CD14-positive monocyte (primary cell): ENCODE data around the gene B4GALT2. TPM values are rescaled to one million over a fixed set of nuclear protein-coding genes. Genes with fewer than 3 reads are reported as not detected.

Experiments used
- DNase-seq, 3 donors: peaks; one replicate each; pipeline ENCODE4 v3.0.0-alpha.2; 2011 to 2022
- H2AFZ ChIP-seq: 2 replicates; pipeline ENCODE4 v1.6.0; 2012; ENCODE audit warnings: mild to moderate bottlenecking, low read depth, low read length, inconsistent platforms; ENCODE audit not compliant: insufficient read depth, poor library complexity, severe bottlenecking
- H3K27ac ChIP-seq, 2 donors: 1 replicate in 1 of 2; 2 replicates in 1 of 2; pipeline ENCODE4 v1.5.1; 2012 to 2013; ENCODE audit warnings: low read length in 2 of 2, control low read depth in 1 of 2, inconsistent platforms in 1 of 2, low read depth in 1 of 2, mild to moderate bottlenecking in 1 of 2
- H3K27me3 ChIP-seq, 2 donors: one replicate each; pipeline versions ENCODE4 v1.6.0 to v1.6.1; 2011 to 2013; ENCODE audit warnings: low read length in 2 of 2; ENCODE audit not compliant: control insufficient read depth in 2 of 2, insufficient read depth in 2 of 2
- H3K36me3 ChIP-seq, 2 donors: replicated peaks in 1 of 2; 1 replicate in 1 of 2; 2 replicates in 1 of 2; pipeline versions ENCODE4 v1.5.1 to v1.6.1; 2012 to 2013; ENCODE audit warnings: low read length in 2 of 2, control low read depth in 1 of 2, inconsistent platforms in 1 of 2, mild to moderate bottlenecking in 1 of 2; ENCODE audit not compliant: insufficient read depth in 2 of 2, control insufficient read depth in 1 of 2
- H3K4me1 ChIP-seq, 2 donors: 1 replicate in 1 of 2; 2 replicates in 1 of 2; pipeline versions ENCODE4 v1.5.1 to v1.6.1; 2012 to 2013; ENCODE audit warnings: low read length in 2 of 2, control low read depth in 1 of 2, inconsistent platforms in 1 of 2, mild to moderate bottlenecking in 1 of 2, moderate library complexity in 1 of 2; ENCODE audit not compliant: insufficient read depth in 2 of 2, control insufficient read depth in 1 of 2
- H3K4me2 ChIP-seq: replicated peaks from 2 replicates; pipeline ENCODE3; 2012; ENCODE audit warnings: low read length, moderate library complexity, mild to moderate bottlenecking; ENCODE audit not compliant: poor library complexity, severe bottlenecking; ENCODE audit errors: extremely low read depth
- H3K4me3 ChIP-seq, 3 experiments: fragments of 200-600 bp in 1 of 3; sonication (generic) in 1 of 3; replicated peaks in 1 of 3; 1 replicate in 2 of 3; 2 replicates in 1 of 3; pipeline ENCODE4 v1.5.1; 2011 to 2013; ENCODE audit warnings: low read length in 3 of 3, mild to moderate bottlenecking in 3 of 3, control low read depth in 2 of 3, low read depth in 2 of 3, inconsistent platforms in 1 of 3, moderate library complexity in 1 of 3
- H3K79me2 ChIP-seq: 2 replicates; pipeline ENCODE4 v1.6.0; 2012; ENCODE audit warnings: mild to moderate bottlenecking, control low read depth, inconsistent platforms, low read length, moderate library complexity; ENCODE audit not compliant: insufficient read depth
- H3K9ac ChIP-seq: 2 replicates; pipeline ENCODE4 v1.6.0; 2017; ENCODE audit warnings: low read length, mild to moderate bottlenecking; ENCODE audit not compliant: insufficient read depth, poor library complexity, severe bottlenecking
- H3K9me3 ChIP-seq, 2 donors: replicated peaks in 1 of 2; 1 replicate in 1 of 2; 2 replicates in 1 of 2; pipeline versions ENCODE4 v1.5.1 to v1.6.1; 2012 to 2013; ENCODE audit warnings: low read length in 2 of 2, control low read depth in 1 of 2; ENCODE audit not compliant: control insufficient read depth in 1 of 2, insufficient read depth in 1 of 2
- H4K20me1 ChIP-seq: 2 replicates; pipeline ENCODE4 v1.6.0; 2012; ENCODE audit warnings: mild to moderate bottlenecking, low read length, control low read depth, moderate library complexity; ENCODE audit not compliant: insufficient read depth
- H3K27ac Mint-ChIP-seq, 7 donors: one replicate each; pipeline ENCODE4 v1.8.0; 2020; ENCODE audit warnings: mild to moderate bottlenecking in 7 of 7, mixed read lengths in 7 of 7, moderate library complexity in 6 of 7, inconsistent platforms in 2 of 7
- H3K27me3 Mint-ChIP-seq, 3 donors: one replicate each; pipeline ENCODE4 v1.8.0; 2021 to 2022; ENCODE audit warnings: low read depth in 3 of 3, mild to moderate bottlenecking in 3 of 3, mixed read lengths in 3 of 3, moderate library complexity in 3 of 3, inconsistent platforms in 1 of 3
- H3K36me3 Mint-ChIP-seq, 2 donors: one replicate each; pipeline ENCODE4 v1.8.0; 2020; ENCODE audit warnings: mixed read lengths in 2 of 2, inconsistent platforms in 1 of 2, mild to moderate bottlenecking in 1 of 2
- H3K4me1 Mint-ChIP-seq: one replicate; pipeline ENCODE4 v1.8.0; 2020; ENCODE audit warnings: mild to moderate bottlenecking, mixed read lengths
- H3K4me3 Mint-ChIP-seq, 2 donors: one replicate each; pipeline ENCODE4 v1.8.0; 2020; ENCODE audit warnings: mild to moderate bottlenecking in 2 of 2, mixed read lengths in 2 of 2, moderate library complexity in 1 of 2
- H3K9me3 Mint-ChIP-seq, 7 donors: one replicate each; pipeline ENCODE4 v1.8.0; 2020 to 2022; ENCODE audit warnings: mixed read lengths in 7 of 7, mild to moderate bottlenecking in 6 of 7, moderate library complexity in 6 of 7, inconsistent platforms in 2 of 7
- CTCF ChIP-seq: fragments of 200-600 bp; IDR thresholded peaks from one replicate; pipeline ENCODE4 v1.8.0; 2022; ENCODE audit warnings: antibody characterized with exemption, mild to moderate bottlenecking
- WGBS: methylation state at CpG from one replicate; pipeline ENCODE4 v1.1.5; 2013; ENCODE audit warnings: missing lambda C conversion rate; ENCODE audit not compliant: insufficient coverage; 5-methylcytosine and 5-hydroxymethylcytosine counted together
- intact Hi-C, 2 donors: fragments of 100-400 bp; cut with micrococcal nuclease; formaldehyde crosslinking; loops; one replicate each; pipeline versions ENCODE4 v1.15.0 to v1.15.1; 2023
- polyA plus RNA-seq, 3 donors: library from polyadenylated mRNA; depleted of rRNA in 1 of 3; unstranded in 2 of 3; stranded (reverse) in 1 of 3; fragments of 300-500 nt in 2 of 3; fragments of >200 nt in 1 of 3; fragmentation: Illumina TruSeq in 2 of 3; gene quantifications; 1 replicate in 2 of 3; 2 replicates in 1 of 3; pipeline ENCODE4 v1.2.3, GENCODE V29; 2012 to 2021

The B4GALT2 gene
- polyA plus RNA-seq, 3 donors = 0.30 to 0.35 TPM; not detected in 1

DNA sequence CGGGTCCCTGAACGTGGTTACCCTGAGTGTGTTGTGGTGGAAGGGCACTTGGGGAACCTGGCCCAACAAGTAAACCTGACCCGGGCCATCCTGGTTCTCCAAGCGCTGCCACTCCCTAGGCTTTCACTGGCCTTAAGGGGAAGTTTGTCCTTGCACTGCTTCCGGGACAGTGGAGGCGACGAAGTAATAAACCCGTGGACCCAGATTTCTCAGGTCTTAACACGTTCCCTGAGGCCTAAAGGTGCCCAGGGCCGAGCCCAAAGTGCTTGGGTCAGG lies 12.1 kb downstream of the B4GALT2 start:
- Histone ChIP-seq H2AFZ (peak overlapping the region; percentile 90), H3K4me1 (peaks cover 13 to 19% of the 10 kb centered on the region in 2 donors), H3K4me2 (peak overlapping the region; percentile 93), H3K36me3 (no peaks in the 10 kb centered on the region), H3K9ac (peak overlapping the region; percentile 64), H3K27me3 (no peaks in the 10 kb centered on the region), H3K4me3 (peak overlapping the region; percentile 49 to 92 (median 67)), H3K79me2 (no peaks in the 10 kb centered on the region), H4K20me1 (no peaks in the 10 kb centered on the region), H3K27ac (peak overlapping the region; percentile 56 to 82), H3K9me3 (no peaks in the 10 kb centered on the region)
- intact Hi-C loops = no loop called here
- no peak for TF ChIP-seq CTCF
- WGBS = 0% methylated on average over 10 of the region's 10 CpGs
- Mint-ChIP-seq H3K4me1 (peaks cover 18% of the 10 kb centered on the region), H3K27ac (peak overlapping the region; percentile 81 to 96 (median 92)), H3K9me3 (peaks cover 0 to 2% (median 0%) of the 10 kb centered on the region in 7 donors), H3K4me3 (peak overlapping the region; percentile 96), H3K36me3 (no peaks in the 10 kb centered on the region), H3K27me3 (peaks cover 2 to 10% (median 8%) of the 10 kb centered on the region in 3 donors)
- no peak for DNase-seq

DNA sequence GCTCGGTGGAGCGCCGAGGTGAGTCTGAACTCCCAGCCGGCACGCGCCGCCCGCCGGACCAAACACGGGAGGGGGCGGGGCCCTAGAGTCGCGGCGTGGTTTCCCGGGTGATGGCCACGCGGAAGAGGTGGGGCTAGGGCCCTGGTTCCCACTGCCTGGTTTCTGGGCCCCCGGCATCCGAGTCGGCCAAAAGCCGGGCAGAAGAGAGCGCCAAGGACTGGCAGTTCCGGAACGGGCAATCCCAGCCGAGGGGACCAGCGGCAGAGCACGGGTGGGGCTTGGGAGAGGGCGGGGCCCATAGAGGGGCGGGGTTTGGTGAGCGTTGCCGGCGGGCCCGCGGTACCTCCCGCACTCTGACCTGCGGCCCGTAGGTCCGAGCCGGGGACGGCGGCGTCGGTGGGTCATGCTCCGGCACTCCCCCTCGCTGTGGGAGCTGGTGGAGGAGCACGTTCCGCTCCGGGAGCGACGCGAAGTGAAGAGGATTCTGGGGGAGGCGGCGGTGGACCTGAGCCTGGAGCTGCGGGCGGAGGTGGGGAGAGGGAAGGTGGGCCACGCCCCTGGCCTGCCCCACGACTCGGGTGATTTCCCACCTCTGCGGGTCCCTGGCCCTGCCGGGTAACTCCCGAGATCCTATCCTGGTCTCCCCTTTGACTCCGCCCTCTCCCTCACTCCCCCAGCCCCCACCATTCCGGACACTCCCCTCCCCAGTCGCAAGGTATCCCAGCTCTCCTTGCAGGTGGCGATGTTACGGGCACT lies 12.6 kb downstream of the B4GALT2 start, which contains the start of gene CCDC24:
Gene CCDC24 (plus strand): TSS at position 124 of the 756 bp plus-strand sequence. CDS start 280 bp downstream, at position 404.
- peaks cover 13 to 19% of the 10 kb centered on the region in 2 donors for H3K4me1 ChIP-seq
- H3K4me1 Mint-ChIP-seq = peaks cover 18% of the 10 kb centered on the region

More for the DNA sequence above, 12.6 kb downstream of the B4GALT2 start, which contains the start of gene CCDC24:
- Histone ChIP-seq H2AFZ (peak within 1 kb of the TSS; percentile 90), H3K79me2 (no peaks in the 10 kb centered on the region), H3K9me3 (no peaks in the 10 kb centered on the region), H3K36me3 (no peaks in the 10 kb centered on the region), H3K4me2 (peak within 1 kb of the TSS; percentile 93), H3K27me3 (no peaks in the 10 kb centered on the region), H4K20me1 (no peaks in the 10 kb centered on the region), H3K27ac (peak within 1 kb of the TSS; percentile 56 to 82), H3K9ac (peak within 1 kb of the TSS; percentile 64), H3K4me3 (peak within 1 kb of the TSS; percentile 49 to 92 (median 67))
- H3K4me3 Mint-ChIP-seq = peak within 1 kb of the TSS; percentile 96
- peaks cover 2 to 10% (median 7%) of the 10 kb centered on the region in 3 donors for H3K27me3 Mint-ChIP-seq
- no peak for TF ChIP-seq CTCF
- under 1% methylated on average over 53 of the region's 66 CpGs for WGBS
- H3K9me3 Mint-ChIP-seq = peaks cover 0 to 1% (median 0%) of the 10 kb centered on the region in 7 donors
- intact Hi-C loops = no loop called here
- peak; percentile 67 to 77 (median 71) for DNase-seq
- H3K36me3 Mint-ChIP-seq = no peaks in the 10 kb centered on the region
- H3K27ac Mint-ChIP-seq = peak within 1 kb of the TSS; percentile 81 to 96 (median 92)
